Loucy (cell line): ENCODE measurements around the gene WWTR1.

ENCODE experiments used
- H2AFZ ChIP-seq: fragments of 200-600 bp; sonication (generic); 2 replicates; pipeline ENCODE4 v1.6.0; 2016; ENCODE audit warnings: antibody characterized with exemption, mild to moderate bottlenecking, low read length, moderate library complexity
- H3F3A ChIP-seq: fragments of 200-600 bp; 2 replicates; pipeline ENCODE4 v1.6.0; 2016; ENCODE audit warnings: antibody characterized with exemption, low read depth, mild to moderate bottlenecking
- H3K27me3 ChIP-seq: fragments of 200-600 bp; sonication (generic); 2 replicates; pipeline ENCODE4 v1.6.1; 2014; ENCODE audit warnings: low read length, mild to moderate bottlenecking; ENCODE audit not compliant: insufficient read depth, poor library complexity, severe bottlenecking
- H3K36me3 ChIP-seq: fragments of 200-600 bp; sonication (generic); 2 replicates; pipeline ENCODE4 v1.6.1; 2016; ENCODE audit warnings: low read length; ENCODE audit not compliant: insufficient read depth
- H3K4me1 ChIP-seq: fragments of 200-600 bp; sonication (generic); 2 replicates; pipeline ENCODE4 v1.5.1; 2014; ENCODE audit warnings: low read length, mild to moderate bottlenecking; ENCODE audit not compliant: insufficient read depth, poor library complexity, severe bottlenecking
- H3K4me2 ChIP-seq: fragments of 200-600 bp; sonication (generic); 2 replicates; pipeline ENCODE4 v1.6.0; 2014; ENCODE audit warnings: antibody characterized with exemption, low read length, low read depth, mild to moderate bottlenecking; ENCODE audit not compliant: poor library complexity, severe bottlenecking
- H3K4me3 ChIP-seq: fragments of 200-600 bp; sonication (generic); 2 replicates; pipeline ENCODE4 v1.5.1; 2014; ENCODE audit warnings: low read length, mild to moderate bottlenecking, mixed read lengths; ENCODE audit not compliant: poor library complexity, severe bottlenecking
- H3K79me2 ChIP-seq: fragments of 200-600 bp; sonication (generic); 2 replicates; pipeline ENCODE4 v1.6.1; 2014; ENCODE audit warnings: low read length; ENCODE audit not compliant: insufficient read depth
- H3K9ac ChIP-seq: fragments of 200-600 bp; sonication (generic); 2 replicates; pipeline ENCODE4 v1.6.0; 2014; ENCODE audit warnings: mild to moderate bottlenecking, low read depth, low read length, moderate library complexity; ENCODE audit not compliant: poor library complexity, severe bottlenecking
- H3K9me2 ChIP-seq: fragments of 200-600 bp; sonication (generic); replicated peaks from 2 replicates; pipeline ENCODE4 v1.6.1; 2016; ENCODE audit warnings: low read depth, low read length, mixed read lengths
- H3K9me3 ChIP-seq: fragments of 200-600 bp; sonication (generic); 2 replicates; pipeline ENCODE4 v1.6.1; 2014; ENCODE audit warnings: mild to moderate bottlenecking, antibody characterized with exemption, low read length, low read depth; ENCODE audit not compliant: insufficient read depth
- H4K20me1 ChIP-seq: fragments of 200-600 bp; sonication (generic); 2 replicates; pipeline ENCODE4 v1.6.0; 2014; ENCODE audit warnings: antibody characterized with exemption, low read length, mild to moderate bottlenecking; ENCODE audit not compliant: insufficient read depth, poor library complexity, severe bottlenecking
- CTCF ChIP-seq: fragments of 200-600 bp; sonication (generic); conservative IDR thresholded peaks from 2 replicates; pipeline ENCODE4 v1.5.1; 2014; ENCODE audit warnings: mild to moderate bottlenecking, antibody characterized with exemption, low read length
- EZH2phosphoT487 ChIP-seq: fragments of 200-600 bp; IDR thresholded peaks from 2 replicates; pipeline ENCODE4 v1.6.1; 2018; ENCODE audit warnings: antibody characterized with exemption, mild to moderate bottlenecking, moderate library complexity, borderline replicate concordance

Gene WWTR1

GRCh38 chr3:149516920-149517319 is 140.9 kb downstream of the WWTR1 start:
- H3K4me3 ChIP-seq, result no peak overlapping the region

GRCh38 chr3:149515249-149515648 is 142.6 kb downstream of the WWTR1 start:
- no peak overlapping the region for H3K4me2 ChIP-seq
- H3K9me2 ChIP-seq, result no peaks in the 10 kb centered on the region
- no peaks in the 10 kb centered on the region for H3K36me3 ChIP-seq
- H4K20me1 ChIP-seq, result no peaks in the 10 kb centered on the region
- TF ChIP-seq EZH2phosphoT487 (no peak), CTCF (no peak)
- no peak overlapping the region for H3K4me3 ChIP-seq
- H3K79me2 ChIP-seq, result no peaks in the 10 kb centered on the region
- no peaks in the 10 kb centered on the region for H3K27me3 ChIP-seq
- H3K4me1 ChIP-seq, result no peaks in the 10 kb centered on the region
- no peak overlapping the region for H3K9ac ChIP-seq
- H3F3A ChIP-seq, result no peaks in the 10 kb centered on the region
- H3K9me3 ChIP-seq, result no peaks in the 10 kb centered on the region
- no peak overlapping the region for H2AFZ ChIP-seq

More at GRCh38 chr3:149516920-149517319, 140.9 kb downstream of the WWTR1 start:
- no peaks in the 10 kb centered on the region for H3K27me3 ChIP-seq
- H3K79me2 ChIP-seq, result no peaks in the 10 kb centered on the region
- no peaks in the 10 kb centered on the region for H3F3A ChIP-seq
- no peaks in the 10 kb centered on the region for H3K9me2 ChIP-seq
- TF ChIP-seq CTCF, result no peak
- TF ChIP-seq EZH2phosphoT487, result no peak
- no peak overlapping the region for H3K9ac ChIP-seq
- H3K36me3 ChIP-seq, result no peaks in the 10 kb centered on the region
- H3K4me1 ChIP-seq, result no peaks in the 10 kb centered on the region
- H3K4me2 ChIP-seq, result no peak overlapping the region
- H3K9me3 ChIP-seq, result no peaks in the 10 kb centered on the region
- no peaks in the 10 kb centered on the region for H4K20me1 ChIP-seq
- H2AFZ ChIP-seq, result no peak overlapping the region

- Histone ChIP-seq H3K36me3 (no peaks in the 10 kb centered on the region), H3K4me2 (no peak overlapping the region), H4K20me1 (no peaks in the 10 kb centered on the region), H3K79me2 (no peaks in the 10 kb centered on the region), H3K4me1 (no peaks in the 10 kb centered on the region), H3K9ac (no peak overlapping the region), H3F3A (no peaks in the 10 kb centered on the region), H3K4me3 (no peak overlapping the region), H2AFZ (0 out of 2 replicates have a peak overlapping the region, but pooled peaks have one; percentile 45), H3K9me3 (no peaks in the 10 kb centered on the region), H3K9me2 (no peaks in the 10 kb centered on the region), H3K27me3 (no peaks in the 10 kb centered on the region)
- no peak for TF ChIP-seq EZH2phosphoT487
- TF ChIP-seq CTCF, result no peak
Observed at GRCh38 chr3:149514471-149514870, 143.4 kb downstream of the WWTR1 start.
